HepG2 (cell line): Measurements from ENCODE around the gene MIDN. TPM values are rescaled to one million over a fixed set of nuclear protein-coding genes. Genes with fewer than 3 reads are reported as not detected.

Source experiments
- ARID5B ChIP-seq: IDR thresholded peaks from 2 replicates; pipeline ENCODE4 v1.4.0; 2020; ENCODE audit warnings: mild to moderate bottlenecking, missing genetic modification reagents
- ATF2 ChIP-seq: sonication (generic); formaldehyde crosslinking; IDR thresholded peaks from 2 replicates; pipeline ENCODE4 v1.4.0; 2020; ENCODE audit warnings: missing genetic modification reagents
- IRF2 ChIP-seq: IDR thresholded peaks from 2 replicates; pipeline ENCODE4 v1.6.1; 2018; ENCODE audit warnings: missing genetic modification reagents, missing compliant biosample characterization
- KDM4B ChIP-seq: sonication (generic); formaldehyde crosslinking; IDR thresholded peaks from 2 replicates; pipeline ENCODE4 v1.4.0; 2020; ENCODE audit warnings: missing genetic modification reagents
- NPAS2 ChIP-seq: sonication (generic); formaldehyde crosslinking; IDR thresholded peaks from 2 replicates; pipeline ENCODE4 v1.8.0; 2022; ENCODE audit warnings: mild to moderate bottlenecking, missing genetic modification reagents, borderline replicate concordance
- PRDM10 ChIP-seq: sonication (generic); formaldehyde crosslinking; IDR thresholded peaks from 2 replicates; pipeline ENCODE4 v1.4.0; 2020; ENCODE audit warnings: low read depth, missing genetic modification reagents
- RBM22 ChIP-seq: fragments of 200-400 bp; formaldehyde crosslinking; optimal IDR thresholded peaks from 2 replicates; pipeline ENCODE3; 2017; ENCODE audit warnings: mild to moderate bottlenecking, low read length, moderate library complexity
- ZNF318 ChIP-seq: sonication (generic); formaldehyde crosslinking; IDR thresholded peaks from 2 replicates; pipeline ENCODE4 v1.4.0; 2020; ENCODE audit warnings: mild to moderate bottlenecking, missing genetic modification reagents
- ZNF616 ChIP-seq: sonication (generic); formaldehyde crosslinking; IDR thresholded peaks from 2 replicates; pipeline ENCODE4 v1.5.0; 2020; ENCODE audit warnings: low read depth, mild to moderate bottlenecking, missing genetic modification reagents
- ZNF777 ChIP-seq: sonication (generic); formaldehyde crosslinking; IDR thresholded peaks from 2 replicates; pipeline ENCODE4 v1.4.0; 2020; ENCODE audit warnings: missing genetic modification reagents
- polyA plus RNA-seq, 8 experiments: library from polyadenylated mRNA; depleted of rRNA in 3 of 8; stranded (reverse) in 7 of 8; unstranded in 1 of 8; fragments of >200 nt; fragmentation: Illumina TruSeq in 4 of 8; extraction: Trizol in 4 of 8; gene quantifications; 2 replicates each; pipeline versions ENCODE4 v1.2.1 to v1.2.3, GENCODE V29; 2011 to 2016; ENCODE audit warnings: low read depth in 4 of 8, missing spikeins in 1 of 8, mixed read lengths in 1 of 8; ENCODE audit not compliant: insufficient read depth in 1 of 8
- total RNA-seq, 5 experiments: library from RNA; depleted of rRNA; stranded (reverse); fragments of >200 nt; fragmentation: Illumina TruSeq; extraction: Trizol; gene quantifications; 2 replicates each; pipeline ENCODE4 v1.2.3, GENCODE V29; 2016; ENCODE audit warnings: low read depth in 1 of 5

The MIDN gene
- total and polyA plus RNA-seq, 2 of the 13 experiments (the other 11 are each of a cell fraction or from before 2014, with no cell fraction given): 8.4 to 18.0 TPM

GRCh38 chr19:1252221-1252820 is 3.9 kb downstream of the MIDN start (continued):
- no peak for TF ChIP-seq ZNF318 (CRISPR knock-in tag)
- TF ChIP-seq KDM4B: no peak
- no peak; the same call in 1 of the 2 replicates for TF ChIP-seq PRDM10 (CRISPR knock-in tag)
- no peak for TF ChIP-seq IRF2 (CRISPR knock-in tag)
- TF ChIP-seq ZNF777: no peak
- TF ChIP-seq ZNF616: no peak; the same call in 1 of the 2 replicates
- no peak for TF ChIP-seq ATF2
- TF ChIP-seq NPAS2 (CRISPR knock-in tag): no peak
- TF ChIP-seq RBM22: peak; percentile 83
- peak; percentile 63 for TF ChIP-seq ARID5B (CRISPR knock-in tag)
